NCI-H1417 treated with DMSO at 0.1 percent for 48 hours (cell line): ENCODE measurements around the gene DTX2.
"Not testable (repeated sequence)": the region's sequence is repeated elsewhere in the genome, so short reads cannot be mapped to it uniquely, and the experiment has no call there.

Experiments
- DNase-seq: peaks from one replicate; lab custom pipeline; 2025; lab: John Stamatoyannopoulos, UW

The DTX2 gene

DNA sequence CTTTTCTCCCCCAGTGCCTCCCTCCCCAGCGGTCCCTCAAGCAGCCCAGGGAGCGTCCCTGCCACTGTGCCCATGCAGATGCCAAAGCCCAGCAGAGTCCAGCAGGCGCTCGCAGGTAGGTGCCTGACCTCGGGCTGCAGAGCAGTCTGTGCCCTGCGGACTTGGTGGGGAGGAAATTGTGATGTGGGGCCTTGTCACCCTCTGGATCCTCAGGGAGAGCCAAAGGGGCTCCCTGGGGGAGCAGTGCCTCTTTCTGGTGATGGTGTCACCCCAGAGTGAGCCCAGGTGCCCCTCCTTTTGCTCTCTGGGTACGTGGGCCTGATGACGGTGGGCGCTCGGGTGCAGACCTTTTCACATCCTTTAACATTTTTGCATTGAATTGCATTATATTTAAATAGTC is 30.6 kb downstream of the DTX2 start:
- DNase-seq = not testable (repeated sequence)

DNA sequence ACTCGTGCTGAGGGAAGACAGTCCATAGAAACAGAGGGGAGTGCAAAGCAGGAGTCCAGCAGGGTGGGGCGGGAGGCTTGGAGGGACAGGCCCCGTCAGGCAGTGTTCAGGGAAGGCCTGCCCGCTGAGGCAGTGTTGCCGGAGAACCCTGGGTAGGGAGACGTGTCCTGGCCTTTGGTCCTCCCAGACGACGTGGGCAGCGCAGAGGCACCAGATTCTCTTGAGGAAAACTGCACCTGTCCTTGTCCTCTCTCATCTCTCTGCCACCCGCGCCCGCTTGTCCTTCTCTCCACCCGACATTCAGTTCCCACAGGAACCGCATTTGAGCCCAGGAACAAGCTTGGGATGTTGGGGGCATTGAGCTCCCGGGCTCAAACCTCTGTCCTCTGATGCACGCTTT is 34.2 kb downstream of the DTX2 start:
- DNase-seq = not testable (repeated sequence)

DNA sequence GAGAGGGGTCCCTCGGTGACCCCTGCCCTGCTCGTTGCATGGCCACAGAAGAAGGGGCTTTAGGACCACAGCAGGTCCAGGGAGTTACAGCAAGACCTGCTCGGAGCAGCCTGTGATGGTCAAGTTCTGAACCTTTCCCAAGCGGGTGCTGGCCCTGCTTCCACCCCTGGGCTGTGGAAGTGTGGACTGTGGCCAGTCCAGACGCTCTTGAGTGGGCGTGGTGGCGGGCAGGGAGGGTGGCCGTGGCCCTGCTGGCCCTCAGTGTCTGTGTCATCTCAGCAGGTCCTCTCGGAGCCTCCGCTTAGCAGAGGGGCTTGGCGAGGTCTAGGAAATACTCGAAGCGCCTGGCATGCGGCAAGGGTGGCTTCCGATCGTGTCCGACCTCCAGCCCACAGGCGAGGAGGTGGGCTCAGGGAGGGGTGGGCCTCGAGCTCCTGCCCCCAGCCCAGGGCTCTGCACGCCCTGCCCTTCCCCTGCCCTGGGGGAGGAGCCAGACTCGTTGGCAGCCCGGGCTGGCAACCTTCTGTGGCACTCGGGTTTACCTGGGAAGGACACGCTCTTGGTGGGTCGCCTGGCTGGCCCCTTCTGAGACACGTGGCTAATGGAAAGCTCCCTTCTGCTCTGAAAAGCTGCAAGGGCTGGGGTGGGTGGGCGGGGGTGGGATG is 36.5 kb downstream of the DTX2 start:
- DNase-seq = not testable (repeated sequence)

- not testable (repeated sequence) for DNase-seq
Measured at GRCh38 chr7:76498583-76499200, 37.2 kb downstream of the DTX2 start.

- DNase-seq = not testable (repeated sequence)
Measured at GRCh38 chr7:76499201-76499923, 37.9 kb downstream of the DTX2 start.

DNA sequence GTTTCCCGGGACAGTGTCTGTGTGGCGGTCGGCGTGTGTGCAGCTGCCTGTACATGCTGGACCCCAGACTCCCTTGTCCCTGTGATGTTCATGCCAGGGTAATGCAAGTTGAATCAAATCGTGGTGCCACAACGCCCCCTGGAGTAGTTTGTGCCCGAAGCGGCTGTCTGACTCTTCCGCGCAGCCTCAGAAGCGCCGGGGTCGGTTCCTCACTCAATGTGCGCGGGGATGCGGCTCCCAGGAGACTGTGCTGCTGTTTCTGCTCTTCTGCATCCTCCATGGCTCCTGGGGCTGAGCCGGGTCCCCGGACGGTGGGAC is 38.4 kb downstream of the DTX2 start:
- DNase-seq = not testable (repeated sequence)

GRCh38 chr7:76502224-76502623 is 40.7 kb downstream of the DTX2 start:
- DNase-seq = not testable (repeated sequence)

DNA sequence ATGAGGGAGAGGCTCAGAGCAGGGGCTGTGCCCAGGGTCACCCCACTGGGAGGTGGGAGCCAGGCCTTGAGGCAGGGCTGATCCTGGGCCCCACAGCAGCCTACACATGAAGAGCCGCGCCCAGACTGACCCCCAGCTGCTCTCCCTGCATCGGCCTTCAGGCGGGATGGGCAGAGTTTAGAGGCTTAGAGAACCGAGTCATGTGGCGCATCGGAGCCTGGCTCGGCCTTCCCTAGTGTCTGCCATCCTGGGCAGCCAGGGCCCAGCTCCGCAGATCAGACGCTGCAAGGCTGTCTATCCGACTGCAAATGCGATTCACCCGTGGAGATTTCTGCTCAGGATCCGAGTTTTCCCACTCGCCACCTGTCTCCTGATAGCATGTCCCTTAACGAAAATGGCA is 41.3 kb downstream of the DTX2 start:
- not testable (repeated sequence) for DNase-seq

DNA sequence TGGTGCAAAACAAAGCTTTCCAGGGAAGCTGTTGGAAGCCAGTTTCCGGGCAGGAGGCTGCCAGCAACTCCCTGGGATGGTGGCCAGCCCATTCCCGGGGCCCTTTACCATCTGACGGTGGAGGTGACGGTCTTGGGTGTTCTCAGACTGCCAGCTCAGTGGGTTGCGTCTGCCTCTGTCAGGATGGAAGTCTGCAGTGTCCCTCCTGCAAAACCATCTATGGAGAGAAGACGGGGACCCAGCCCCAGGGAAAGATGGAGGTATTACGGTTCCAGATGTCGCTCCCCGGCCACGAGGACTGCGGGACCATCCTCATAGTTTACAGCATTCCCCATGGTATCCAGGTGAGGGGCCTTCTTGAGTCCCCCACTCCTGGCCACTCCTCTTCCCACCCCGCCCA is 41.7 kb downstream of the DTX2 start:
- DNase-seq = not testable (repeated sequence)

GRCh38 chr7:76504351-76505167 is 43.0 kb downstream of the DTX2 start:
- DNase-seq = not testable (repeated sequence)

- no peak for DNase-seq
Measured at GRCh38 chr7:76505168-76506080, 43.9 kb downstream of the DTX2 start.

DNA sequence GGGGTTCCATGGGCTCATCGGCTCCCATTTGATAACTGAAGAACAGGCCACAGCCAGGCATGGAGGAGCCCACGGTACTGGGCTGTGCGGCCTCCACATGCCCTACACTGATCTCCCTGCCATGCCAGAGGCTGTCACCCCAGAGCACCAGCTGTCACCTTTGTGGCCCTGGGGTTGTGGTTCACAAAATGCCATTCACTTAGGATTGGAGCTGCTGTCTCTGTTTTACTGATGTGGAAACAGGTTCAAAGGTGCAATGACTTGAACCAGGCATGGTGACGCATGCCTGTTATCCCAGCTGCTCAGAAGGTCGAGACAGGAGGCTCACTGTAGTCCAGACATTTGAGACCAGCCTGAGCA is 44.6 kb downstream of the DTX2 start:
- no peak for DNase-seq

- DNase-seq = not testable (repeated sequence)
Measured at GRCh38 chr7:76506643-76507042, 45.1 kb downstream of the DTX2 start.

- no peak for DNase-seq
Measured at GRCh38 chr7:76507723-76508406, 46.4 kb downstream of the DTX2 start.

- no peak for DNase-seq
Measured at GRCh38 chr7:76509931-76510877, 48.7 kb downstream of the DTX2 start, which contains the start of gene UPK3B. Gene UPK3B (plus strand): TSS chr7:76510552. CDS start chr7:76510653, 101 bp downstream.

- DNase-seq = not testable (repeated sequence)
Measured at GRCh38 chr7:76511200-76511910, 49.8 kb downstream of the DTX2 start.

GRCh38 chr7:76511911-76512885 is 50.7 kb downstream of the DTX2 start:
- not testable (repeated sequence) for DNase-seq
